ENCODE results near the gene ZNF587B.
"Not testable (repeated sequence)": the region's sequence is repeated elsewhere in the genome, so short reads cannot be mapped to it uniquely, and the experiment has no call there.

ZNF587B gene

GRCh38 chr19:57819475-57820148, 10.5 kb upstream of the ZNF587B start:
- peak; percentile 89 for DNase-seq

GRCh38 chr19:57820599-57820998, 9.5 kb upstream of the ZNF587B start:
- DNase-seq, result no peak

GRCh38 chr19:57821095-57821494, 9.0 kb upstream of the ZNF587B start:
- DNase-seq, result not testable (repeated sequence)

- DNase-seq, result not testable (repeated sequence)
Observed at GRCh38 chr19:57821501-57821900, 8.6 kb upstream of the ZNF587B start.

- DNase-seq, result not testable (repeated sequence)
Observed at GRCh38 chr19:57823155-57823554, 6.9 kb upstream of the ZNF587B start.

GRCh38 chr19:57823608-57824007, 6.5 kb upstream of the ZNF587B start:
- DNase-seq, result not testable (repeated sequence)

- DNase-seq, result no peak
Observed at GRCh38 chr19:57825511-57825910, 4.6 kb upstream of the ZNF587B start.

GRCh38 chr19:57829316-57829715, 783 bp upstream of the ZNF587B start:
- DNase-seq, result no peak

GRCh38 chr19:57836991-57837390, 6.9 kb downstream of the ZNF587B start:
- not testable (repeated sequence) for DNase-seq

- not testable (repeated sequence) for DNase-seq
Observed at GRCh38 chr19:57838622-57839191, 8.6 kb downstream of the ZNF587B start.

- no peak for DNase-seq
Observed at GRCh38 chr19:57841122-57841763, 11.1 kb downstream of the ZNF587B start.

GRCh38 chr19:57847164-57847563, 17.1 kb downstream of the ZNF587B start:
- not testable (repeated sequence) for DNase-seq

- not testable (repeated sequence) for DNase-seq
Observed at GRCh38 chr19:57849162-57849665, 19.1 kb downstream of the ZNF587B start.

GRCh38 chr19:57849666-57850473, 19.8 kb downstream of the ZNF587B start, which contains the start of gene ZNF587:
TSS of gene ZNF587 (plus strand) at chr19:57849859. CDS start at chr19:57850039, 180 bp downstream.
- DNase-seq, result peak; percentile 89

GRCh38 chr19:57850553-57851017, 20.5 kb downstream of the ZNF587B start:
- DNase-seq, result peak; percentile 3

- not testable (repeated sequence) for DNase-seq
Observed at GRCh38 chr19:57851812-57852603, 21.9 kb downstream of the ZNF587B start.

- not testable (repeated sequence) for DNase-seq
Observed at GRCh38 chr19:57854117-57854516, 24.0 kb downstream of the ZNF587B start.

- not testable (repeated sequence) for DNase-seq
Observed at GRCh38 chr19:57862351-57862750, 32.3 kb downstream of the ZNF587B start.

- no peak for DNase-seq
Observed at GRCh38 chr19:57867868-57868492, 37.9 kb downstream of the ZNF587B start.

- not testable (repeated sequence) for DNase-seq
Observed at GRCh38 chr19:57869655-57870054, 39.6 kb downstream of the ZNF587B start.

GRCh38 chr19:57870225-57870624, 40.1 kb downstream of the ZNF587B start:
- DNase-seq, result no peak
